Left ventricle myocardium inferior (tissue), 1 donor: ENCODE results near the gene IFT122. TPM values are rescaled to one million over a fixed set of nuclear protein-coding genes. Genes with fewer than 3 reads are reported as not detected.
"Not testable (repeated sequence)": the region's sequence is repeated elsewhere in the genome, so short reads cannot be mapped to it uniquely, and the experiment has no call there.

Experiments
- DNase-seq: peaks from one replicate; pipeline ENCODE4 v3.0.0-alpha.2; 2020
- H3K27ac ChIP-seq: fragments of 200-600 bp; replicated peaks from 2 replicates; pipeline ENCODE4 v1.8.0; 2021
- H3K27me3 ChIP-seq: fragments of 200-600 bp; 2 replicates; pipeline ENCODE4 v1.8.0; 2021; ENCODE audit warnings: low read depth
- H3K36me3 ChIP-seq: fragments of 200-600 bp; 2 replicates; pipeline ENCODE4 v1.8.0; 2021
- H3K4me1 ChIP-seq: fragments of 200-600 bp; 2 replicates; pipeline ENCODE4 v1.8.0; 2021
- H3K4me3 ChIP-seq: fragments of 200-600 bp; 2 replicates; pipeline ENCODE4 v1.8.0; 2021; ENCODE audit warnings: mild to moderate bottlenecking, moderate library complexity
- H3K9me3 ChIP-seq: fragments of 200-600 bp; replicated peaks from 2 replicates; pipeline ENCODE4 v1.8.0; 2021
- CTCF ChIP-seq: fragments of 200-600 bp; IDR thresholded peaks from 2 replicates; pipeline ENCODE4 v1.8.0; 2021; ENCODE audit warnings: antibody characterized with exemption, mild to moderate bottlenecking, borderline replicate concordance
- intact Hi-C: fragments of 100-400 bp; cut with micrococcal nuclease; formaldehyde crosslinking; loops from one replicate; pipeline ENCODE4 v1.11.0; 2022
- total RNA-seq: library from RNA; stranded (reverse); fragmentation: NEBNext Ultra II Directional; extraction: Animal tissue kit (Norgen Biotek cat#: 25700); gene quantifications from one replicate; pipeline ENCODE4 v1.2.1, GENCODE V29; 2021
- donor health status: DM: no; HTN: yes; CAD: no; lungs with severe emphysema.

Gene IFT122
- total RNA-seq, 1 donor from 2014 or later = 16.5 TPM

GRCh38 chr3:129485721-129486663, 46.0 kb downstream of the IFT122 start:
- H3K36me3 ChIP-seq = peaks cover 14% of the 10 kb centered on the region
- H3K4me1 ChIP-seq = peaks cover 59% of the 10 kb centered on the region
- DNase-seq = peak; percentile 72
- H3K4me3 ChIP-seq = no peak overlapping the region
- no peak for TF ChIP-seq CTCF
- H3K27me3 ChIP-seq = no peaks in the 10 kb centered on the region
- H3K9me3 ChIP-seq = no peaks in the 10 kb centered on the region
- H3K27ac ChIP-seq = peak overlapping the region; percentile 57
- intact Hi-C loops = no loop called here

- Histone ChIP-seq H3K4me1 (peaks cover 54% of the 10 kb centered on the region), H3K36me3 (peaks cover 14% of the 10 kb centered on the region), H3K4me3 (no peak overlapping the region), H3K27ac (peak overlapping the region; percentile 57), H3K27me3 (no peaks in the 10 kb centered on the region), H3K9me3 (no peaks in the 10 kb centered on the region)
- no peak for DNase-seq
- TF ChIP-seq CTCF = no peak
- intact Hi-C loops = no loop called here
Observed at GRCh38 chr3:129486664-129487035, 46.6 kb downstream of the IFT122 start.

- H3K27ac ChIP-seq = no peak overlapping the region
- intact Hi-C loops = no loop called here
- no peaks in the 10 kb centered on the region for H3K27me3 ChIP-seq
- peaks cover 18% of the 10 kb centered on the region for H3K36me3 ChIP-seq
- no peak for DNase-seq
- no peaks in the 10 kb centered on the region for H3K9me3 ChIP-seq
- no peak overlapping the region for H3K4me3 ChIP-seq
- peaks cover 48% of the 10 kb centered on the region for H3K4me1 ChIP-seq
- no peak for TF ChIP-seq CTCF
Observed at GRCh38 chr3:129487183-129487867, 47.3 kb downstream of the IFT122 start.

- H3K4me3 ChIP-seq, H3K27ac ChIP-seq, H3K9me3 ChIP-seq, intact Hi-C loops, DNase-seq, H3K27me3 ChIP-seq: not testable (repeated sequence)
- Histone ChIP-seq H3K4me1 (peaks cover 42% of the 10 kb centered on the region), H3K36me3 (peaks cover 24% of the 10 kb centered on the region)
Observed at GRCh38 chr3:129487868-129488335, 47.9 kb downstream of the IFT122 start.

- H3K27ac ChIP-seq, H3K4me3 ChIP-seq, H3K9me3 ChIP-seq, H3K27me3 ChIP-seq, intact Hi-C loops, DNase-seq: not testable (repeated sequence)
- H3K4me1 ChIP-seq = peaks cover 47% of the 10 kb centered on the region
- H3K36me3 ChIP-seq = peaks cover 21% of the 10 kb centered on the region
Observed at GRCh38 chr3:129489258-129489657, 49.2 kb downstream of the IFT122 start.

- Histone ChIP-seq H3K27ac (peak overlapping the region; percentile 68), H3K4me1 (peaks cover 55% of the 10 kb centered on the region), H3K36me3 (peaks cover 18% of the 10 kb centered on the region), H3K27me3 (no peaks in the 10 kb centered on the region), H3K9me3 (no peaks in the 10 kb centered on the region), H3K4me3 (no peak overlapping the region)
- DNase-seq = peak; percentile 80
- TF ChIP-seq CTCF = peak; percentile 96
- intact Hi-C loops = loop anchor here (5.0 kb wide), 1 partner anchor 117 kb away; the partner anchor contains the start of gene PLXND1
Observed at GRCh38 chr3:129490273-129490675, 50.2 kb downstream of the IFT122 start.

- H3K9me3 ChIP-seq, H3K4me3 ChIP-seq, DNase-seq, H3K27me3 ChIP-seq: not testable (repeated sequence)
- intact Hi-C loops = loop anchor here (5.0 kb wide), 1 partner anchor 116 kb away; the partner anchor contains the start of gene PLXND1
- Histone ChIP-seq H3K4me1 (peaks cover 52% of the 10 kb centered on the region), H3K36me3 (peaks cover 18% of the 10 kb centered on the region), H3K27ac (peak overlapping the region; percentile 68)
Observed at GRCh38 chr3:129491077-129491476, 51.1 kb downstream of the IFT122 start.
